GM10847 (cell line): ENCODE results near the gene ACSBG1.

Source experiments
- POLR2A ChIP-seq: IDR thresholded peaks from 2 replicates; pipeline ENCODE4 v1.6.1; 2011; ENCODE audit not compliant: insufficient read length; ENCODE audit errors: extremely low read depth

Gene ACSBG1

GRCh38 chr15:78174401-78174800 is 60.0 kb downstream of the ACSBG1 start:
- TF ChIP-seq POLR2A = no peak

GRCh38 chr15:78171864-78172472 is 62.4 kb downstream of the ACSBG1 start:
- no peak for TF ChIP-seq POLR2A

GRCh38 chr15:78170848-78171773 is 63.3 kb downstream of the ACSBG1 start:
- TF ChIP-seq POLR2A = no peak

DNA sequence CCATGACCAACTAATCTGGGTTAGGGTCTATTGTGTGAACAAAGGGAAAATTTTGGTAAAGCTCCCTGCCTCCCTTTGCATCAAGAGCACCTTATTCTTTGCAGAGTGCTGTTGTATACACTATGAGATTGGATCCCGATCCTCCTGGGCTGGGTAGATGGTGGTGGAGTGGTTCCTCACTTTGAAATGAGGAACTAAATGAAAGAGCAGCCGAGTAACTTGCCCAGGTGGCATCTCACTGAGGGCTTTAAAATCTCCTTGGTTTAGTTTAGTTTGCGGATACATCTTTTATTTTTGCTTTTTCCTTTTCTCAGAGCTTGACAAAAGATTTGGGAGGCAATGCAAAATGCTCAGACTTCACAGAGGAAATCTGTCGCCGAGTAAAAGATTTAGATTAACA is 65.8 kb downstream of the ACSBG1 start:
- no peak for TF ChIP-seq POLR2A

- TF ChIP-seq POLR2A = no peak
Observed at GRCh38 chr15:78167227-78167888, 67.0 kb downstream of the ACSBG1 start.

DNA sequence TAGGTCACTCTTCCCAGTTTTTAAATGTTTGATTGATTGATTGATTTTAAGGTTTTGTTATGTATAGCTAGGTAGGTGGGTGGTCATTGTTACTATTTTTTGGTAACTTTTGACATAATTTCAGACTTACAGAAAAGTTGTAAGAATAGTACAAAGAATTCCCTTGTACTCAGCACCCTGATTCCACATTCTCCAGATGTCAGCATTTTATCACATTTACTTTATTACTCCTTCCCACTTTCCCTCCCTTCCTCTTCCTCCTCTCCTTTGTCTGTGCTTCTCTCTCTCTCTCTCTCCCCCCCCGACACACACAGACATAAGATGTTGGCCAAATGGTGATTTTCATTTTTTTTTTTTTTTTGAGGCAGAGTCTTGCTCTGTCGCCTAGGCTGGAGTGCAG is 70.4 kb downstream of the ACSBG1 start:
- TF ChIP-seq POLR2A = no peak

DNA sequence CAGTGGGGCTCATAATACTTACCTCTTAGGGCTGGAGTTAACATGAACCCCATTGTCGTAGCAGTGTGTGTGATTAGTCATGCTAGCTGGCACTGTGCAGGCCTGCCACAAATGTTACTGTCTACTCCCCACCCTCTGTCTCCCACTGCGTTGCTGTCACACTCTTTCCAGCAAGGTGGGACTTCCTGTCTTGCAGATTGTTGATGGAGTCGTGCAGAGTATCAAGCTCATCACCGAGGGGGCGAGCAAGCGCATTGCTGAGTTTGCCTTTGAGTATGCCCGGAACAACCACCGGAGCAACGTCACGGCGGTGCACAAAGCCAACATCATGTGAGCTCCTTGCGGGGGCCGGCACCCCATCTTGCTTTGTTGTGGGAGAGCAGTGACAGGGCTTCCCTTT is 72.3 kb downstream of the ACSBG1 start:
- no peak for TF ChIP-seq POLR2A

DNA sequence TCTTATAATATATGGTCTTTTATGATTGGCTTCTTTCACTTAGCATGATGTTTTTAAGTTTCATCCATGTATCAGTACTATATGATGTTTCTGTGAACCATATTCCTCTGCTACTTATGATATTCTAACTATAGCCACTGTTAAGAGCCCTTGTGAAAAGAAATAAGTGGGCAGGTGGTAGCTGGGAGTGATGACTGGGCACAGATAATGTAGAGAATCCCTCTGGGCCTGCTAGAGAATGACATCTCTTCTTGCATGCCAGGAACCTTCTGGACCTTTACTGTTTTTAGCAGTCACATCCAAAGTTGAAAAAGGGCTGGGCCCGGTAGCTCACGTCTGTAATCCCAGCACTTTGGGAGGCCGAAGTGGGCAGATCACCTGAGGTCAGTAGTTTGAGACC is 75.0 kb downstream of the ACSBG1 start:
- no peak for TF ChIP-seq POLR2A

GRCh38 chr15:78157203-78157602 is 77.2 kb downstream of the ACSBG1 start:
- no peak for TF ChIP-seq POLR2A

- TF ChIP-seq POLR2A = no peak
Observed at GRCh38 chr15:78156653-78157052, 77.7 kb downstream of the ACSBG1 start.

- TF ChIP-seq POLR2A = no peak
Observed at GRCh38 chr15:78155355-78155939, 78.9 kb downstream of the ACSBG1 start.

GRCh38 chr15:78154955-78155354 is 79.4 kb downstream of the ACSBG1 start:
- no peak for TF ChIP-seq POLR2A

DNA sequence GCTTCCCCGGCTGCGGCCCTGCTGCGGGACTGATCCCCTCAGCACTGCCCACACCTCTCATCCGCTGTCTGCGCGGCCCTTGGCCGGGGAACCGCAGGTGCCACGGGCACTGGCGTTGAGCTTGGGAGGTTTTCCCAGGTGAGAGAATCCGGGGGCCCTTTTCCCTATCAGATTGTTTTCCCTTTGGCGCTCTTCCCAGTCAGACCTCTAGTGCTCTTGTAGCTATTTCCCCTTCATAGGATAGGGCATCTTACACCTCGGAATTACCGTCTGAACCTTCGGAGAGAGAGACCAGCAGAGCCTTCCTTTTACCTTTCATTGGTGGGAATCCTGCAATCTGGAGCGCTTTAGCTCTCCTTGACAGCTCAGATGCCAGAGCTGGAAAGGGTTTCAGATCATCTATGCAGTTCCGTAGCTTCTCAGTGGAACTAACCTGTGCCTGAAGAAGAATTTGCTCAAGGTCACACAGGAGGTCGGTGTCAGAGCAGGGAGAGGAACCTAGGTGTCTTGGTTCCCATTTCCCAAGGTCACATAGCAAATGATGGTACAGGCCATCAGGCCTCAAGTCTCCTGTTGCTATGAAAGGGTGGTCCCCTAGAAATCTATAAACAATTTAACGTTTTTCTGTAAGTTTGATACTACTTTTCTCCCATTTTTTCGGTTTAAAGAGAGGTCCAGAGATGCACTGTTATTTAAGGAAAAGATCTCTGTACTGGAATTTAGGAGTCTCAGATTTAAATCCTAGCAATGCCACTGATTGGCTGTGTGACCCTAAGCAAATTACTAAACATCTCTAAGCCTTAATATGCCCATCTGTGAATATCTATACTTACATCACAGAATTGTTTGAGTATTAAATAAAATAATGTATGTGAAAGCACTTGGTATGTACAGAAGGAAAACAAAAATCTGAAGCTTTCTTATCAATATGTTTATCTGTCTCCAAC is 84.3 kb downstream of the ACSBG1 start:
- no peak for TF ChIP-seq POLR2A

DNA sequence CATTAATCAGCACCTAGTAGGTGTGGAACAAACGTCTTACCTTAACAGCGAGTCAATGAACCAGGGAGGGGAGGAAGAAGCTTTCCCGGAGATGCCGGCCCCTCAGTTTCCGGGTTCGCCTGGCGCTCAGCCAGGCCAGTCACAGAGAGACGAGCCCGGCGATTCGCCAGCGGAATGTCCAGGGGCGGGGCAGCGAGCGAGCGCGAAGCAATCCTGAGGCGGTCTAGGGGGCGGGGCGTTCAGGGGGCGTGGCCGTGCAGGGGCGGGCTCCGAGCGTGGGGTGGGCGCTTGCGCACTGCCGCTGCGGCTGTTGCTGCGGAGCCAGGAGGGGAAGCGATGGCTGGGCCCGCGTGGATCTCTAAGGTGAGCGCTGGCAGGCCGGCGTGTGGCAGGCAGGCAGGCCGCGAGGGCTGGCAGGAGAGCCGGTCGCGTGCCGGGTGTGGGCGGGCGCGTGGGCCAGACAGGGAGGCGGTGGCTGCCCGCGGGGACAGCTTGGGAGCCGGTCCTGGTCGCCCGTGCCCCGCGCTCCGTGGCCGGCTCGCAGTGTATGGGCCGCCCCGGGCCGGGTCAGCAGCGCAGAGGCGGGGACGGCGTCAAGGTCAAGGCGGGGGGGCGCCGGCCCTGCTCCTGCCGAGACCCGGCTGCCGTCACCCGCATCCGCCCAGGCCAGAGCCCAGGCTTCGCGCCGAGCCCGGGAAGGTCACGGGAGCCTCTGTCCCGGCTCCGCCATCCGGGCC is 85.1 kb downstream of the ACSBG1 start, which contains the start of gene IDH3A:
IDH3A (plus strand) TSS at position 295 of the 737 bp plus-strand sequence; CDS start at position 337, 42 bp downstream.
- peak; percentile 83 for TF ChIP-seq POLR2A
